Measurements from ENCODE around the gene MCF2. TPM values are rescaled to one million over a fixed set of nuclear protein-coding genes. Genes with fewer than 3 reads are reported as not detected.
"Not testable (repeated sequence)": the region's sequence is repeated elsewhere in the genome, so short reads cannot be mapped to it uniquely, and the experiment has no call there.

MCF2 gene
- total and polyA plus RNA-seq, 3 experiments from 2014 or later, result 0.22 to 0.53 TPM; not detected in 1

DNA sequence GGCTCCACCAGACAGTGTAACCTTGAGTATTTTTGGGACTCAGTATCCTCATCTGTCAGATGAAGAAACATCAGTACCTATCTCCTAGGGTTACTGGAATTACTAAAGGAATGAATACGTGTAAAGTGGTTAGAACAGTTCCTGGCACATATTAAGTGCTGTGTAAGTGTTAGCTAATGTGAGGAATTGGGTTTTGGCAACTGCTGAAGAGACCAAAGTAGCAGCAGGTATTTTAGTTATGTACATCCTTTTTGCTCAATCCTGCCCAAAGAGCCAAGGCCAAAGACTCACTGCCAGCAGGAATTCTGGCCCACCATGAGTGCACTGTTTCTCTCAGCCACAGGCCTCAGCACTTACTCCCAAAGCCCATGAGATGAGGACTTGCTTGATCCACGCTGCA is 16.7 kb upstream of the MCF2 start:
- Mint-ChIP-seq H3K9me3 (no peaks in the 10 kb centered on the region), H3K4me3 (no peak overlapping the region), H3K27ac (no peak overlapping the region), H3K36me3 (peaks cover 0 to 24% (median 5%) of the 10 kb centered on the region in 3 donors), H3K4me1 (no peaks in the 10 kb centered on the region), H3K27me3 (peaks cover 0 to 6% of the 10 kb centered on the region in 2 donors)
- no peaks in the 10 kb centered on the region for H3K4me1 ChIP-seq (ENCODE audit: insufficient read depth, low read length)
- ChIA-PET POLR2A (no interaction called here), CTCF (no interaction called here)
- H3K4me3 ChIP-seq (ENCODE audit: low read length), result no peak overlapping the region
- no peak overlapping the region for H3K27ac ChIP-seq (ENCODE audit: low read depth, low read length)
- no peaks in the 10 kb centered on the region for H3K27me3 ChIP-seq (ENCODE audit: insufficient read depth, low read length, poor library complexity, severe bottlenecking)
- no peaks in the 10 kb centered on the region for H3K9me3 ChIP-seq (ENCODE audit: low read length)
- no peak for DNase-seq
- no peaks in the 10 kb centered on the region for H3K36me3 ChIP-seq (ENCODE audit: insufficient read depth, low read length)

DNA sequence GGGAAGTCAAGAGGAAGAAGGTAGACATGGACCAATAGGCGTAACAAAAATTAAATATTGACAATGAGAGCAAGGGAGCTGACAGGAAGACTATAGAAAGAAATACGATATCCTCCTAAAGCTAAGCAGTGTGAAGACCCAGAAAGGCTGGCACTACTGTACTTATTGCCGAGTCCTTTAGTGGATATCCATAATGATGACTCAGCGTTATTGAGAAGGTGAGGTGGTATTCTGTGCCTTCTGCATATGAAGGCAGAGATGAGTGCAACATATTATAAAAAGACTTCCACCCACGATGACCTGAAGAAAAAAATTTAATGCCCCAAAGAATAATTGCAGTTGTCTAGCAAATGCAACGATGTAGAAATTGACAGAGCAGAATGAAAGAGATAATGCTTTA is 13.0 kb upstream of the MCF2 start:
- H3K4me3 Mint-ChIP-seq, result no peak overlapping the region
- no peaks in the 10 kb centered on the region for H3K4me1 ChIP-seq (ENCODE audit: insufficient read depth, low read length)
- POLR2A ChIA-PET, result no interaction called here
- peaks cover 0 to 10% (median 3%) of the 10 kb centered on the region in 3 donors for H3K36me3 Mint-ChIP-seq
- no peaks in the 10 kb centered on the region for H3K36me3 ChIP-seq (ENCODE audit: insufficient read depth, low read length)
- no peak overlapping the region for H3K27ac ChIP-seq (ENCODE audit: low read depth, low read length)
- no peak overlapping the region for H3K27ac Mint-ChIP-seq
- CTCF ChIA-PET, result no interaction called here
- H3K9me3 Mint-ChIP-seq, result no peaks in the 10 kb centered on the region
- no peak overlapping the region for H3K4me3 ChIP-seq (ENCODE audit: low read length)
- H3K9me3 ChIP-seq (ENCODE audit: low read length), result no peaks in the 10 kb centered on the region
- H3K27me3 Mint-ChIP-seq, result peaks cover 0 to 7% of the 10 kb centered on the region in 2 donors
- no peaks in the 10 kb centered on the region for H3K4me1 Mint-ChIP-seq
- no peaks in the 10 kb centered on the region for H3K27me3 ChIP-seq (ENCODE audit: insufficient read depth, low read length, poor library complexity, severe bottlenecking)
- DNase-seq, result no peak

DNA sequence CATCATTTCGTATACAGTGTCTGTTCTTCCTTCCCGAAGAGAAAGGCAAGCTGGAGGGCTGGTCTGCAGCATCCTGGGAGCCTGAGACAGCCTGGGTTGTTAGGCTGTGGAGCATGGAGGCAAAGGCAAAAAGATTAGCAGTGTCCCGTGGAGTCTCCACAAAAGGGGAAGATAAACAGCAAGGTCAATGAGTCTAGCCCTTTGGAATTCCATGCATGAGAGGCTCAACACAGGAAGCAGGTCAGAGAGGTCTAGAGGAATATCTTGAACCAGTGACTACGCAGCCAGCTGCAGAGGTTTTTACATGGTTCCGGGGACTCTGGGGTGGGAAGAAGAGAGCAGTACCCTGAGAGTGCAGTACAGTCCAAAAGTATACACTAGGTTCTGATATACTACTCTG is 12.2 kb upstream of the MCF2 start:
- no peak for DNase-seq
- Mint-ChIP-seq H3K27me3 (peaks cover 0 to 7% of the 10 kb centered on the region in 2 donors), H3K36me3 (peaks cover 0 to 4% (median 3%) of the 10 kb centered on the region in 3 donors), H3K27ac (no peak overlapping the region), H3K4me1 (no peaks in the 10 kb centered on the region), H3K4me3 (no peak overlapping the region), H3K9me3 (no peaks in the 10 kb centered on the region)
- POLR2A ChIA-PET, result no interaction called here
- CTCF ChIA-PET, result no interaction called here
- H3K4me1 ChIP-seq (ENCODE audit: insufficient read depth, low read length), result no peaks in the 10 kb centered on the region
- H3K27me3 ChIP-seq (ENCODE audit: insufficient read depth, low read length, poor library complexity, severe bottlenecking), result no peaks in the 10 kb centered on the region
- H3K36me3 ChIP-seq (ENCODE audit: insufficient read depth, low read length), result no peaks in the 10 kb centered on the region
- H3K27ac ChIP-seq (ENCODE audit: low read depth, low read length), result no peak overlapping the region
- no peak overlapping the region for H3K4me3 ChIP-seq (ENCODE audit: low read length)
- H3K9me3 ChIP-seq (ENCODE audit: low read length), result no peaks in the 10 kb centered on the region

DNA sequence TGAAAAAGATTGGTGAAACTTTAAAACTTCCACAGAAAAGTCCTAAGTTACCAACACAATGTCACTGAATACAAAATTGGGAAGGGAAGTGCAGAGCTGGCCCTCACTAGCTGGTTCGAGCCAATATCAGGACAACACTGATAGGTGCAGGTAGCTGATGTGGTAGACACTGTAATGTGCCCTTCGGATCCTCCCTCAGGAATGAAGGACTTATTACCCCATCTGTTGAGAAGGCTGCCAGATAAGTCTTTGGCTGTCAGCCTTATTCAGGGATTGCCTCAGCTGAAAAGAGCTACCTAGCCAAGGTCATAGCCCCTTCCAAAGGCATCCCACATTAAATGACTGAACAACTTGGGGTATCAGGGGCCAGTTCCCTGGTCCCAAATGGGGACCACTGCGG is 5.3 kb downstream of the MCF2 start:
- no peak overlapping the region for H3K4me3 ChIP-seq (ENCODE audit: low read length)
- ChIA-PET POLR2A (no interaction called here), CTCF (no interaction called here)
- Mint-ChIP-seq H3K9me3 (peaks cover 0 to 2% (median 0%) of the 10 kb centered on the region in 5 donors), H3K36me3 (peaks cover 0 to 4% (median 3%) of the 10 kb centered on the region in 3 donors), H3K4me3 (no peak overlapping the region), H3K27me3 (peaks cover 0 to 5% of the 10 kb centered on the region in 2 donors), H3K4me1 (no peaks in the 10 kb centered on the region), H3K27ac (no peak overlapping the region)
- H3K9me3 ChIP-seq (ENCODE audit: low read length), result no peaks in the 10 kb centered on the region
- H3K36me3 ChIP-seq (ENCODE audit: insufficient read depth, low read length), result no peaks in the 10 kb centered on the region
- no peak overlapping the region for H3K27ac ChIP-seq (ENCODE audit: low read depth, low read length)
- H3K4me1 ChIP-seq (ENCODE audit: insufficient read depth, low read length), result no peaks in the 10 kb centered on the region
- H3K27me3 ChIP-seq (ENCODE audit: insufficient read depth, low read length, poor library complexity, severe bottlenecking), result no peaks in the 10 kb centered on the region
- no peak for DNase-seq

DNA sequence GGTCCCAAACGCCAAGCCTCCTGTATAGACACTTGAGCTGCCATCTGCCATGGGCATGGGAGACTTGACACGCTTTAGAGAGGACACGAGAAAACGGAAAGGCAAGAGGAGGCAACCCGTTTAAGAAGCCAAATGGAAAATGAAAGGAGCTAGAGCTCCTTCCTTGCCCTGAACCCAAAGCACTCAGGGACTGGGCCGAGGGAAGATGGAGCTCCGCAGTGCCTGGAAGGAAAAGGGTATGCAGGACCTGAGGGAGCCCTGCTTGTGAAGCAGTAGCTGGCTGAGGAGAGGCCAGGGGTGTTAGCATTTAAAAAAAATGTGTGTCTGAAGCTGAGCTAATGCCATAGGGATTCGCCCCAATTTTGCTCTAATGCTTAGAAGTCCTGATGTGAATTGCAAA is 15.1 kb downstream of the MCF2 start:
- ChIA-PET POLR2A (no interaction called here), CTCF (no interaction called here)
- Histone ChIP-seq H3K9me3 (ENCODE audit: low read length) (no peaks in the 10 kb centered on the region), H3K4me3 (ENCODE audit: low read length) (no peak overlapping the region), H3K36me3 (ENCODE audit: insufficient read depth, low read length) (no peaks in the 10 kb centered on the region), H3K4me1 (ENCODE audit: insufficient read depth, low read length) (no peaks in the 10 kb centered on the region), H3K27me3 (ENCODE audit: insufficient read depth, low read length, poor library complexity, severe bottlenecking) (no peaks in the 10 kb centered on the region), H3K27ac (ENCODE audit: low read depth, low read length) (no peak overlapping the region)
- Mint-ChIP-seq H3K4me1 (peaks cover 0 to 4% (median 3%) of the 10 kb centered on the region in 3 donors), H3K9me3 (peaks cover 0 to 3% (median 0%) of the 10 kb centered on the region in 5 donors), H3K36me3 (no peaks in the 10 kb centered on the region), H3K4me3 (no peak overlapping the region), H3K27me3 (peaks cover 4 to 19% of the 10 kb centered on the region in 2 donors), H3K27ac (no peak overlapping the region)
- DNase-seq, result no peak

DNA sequence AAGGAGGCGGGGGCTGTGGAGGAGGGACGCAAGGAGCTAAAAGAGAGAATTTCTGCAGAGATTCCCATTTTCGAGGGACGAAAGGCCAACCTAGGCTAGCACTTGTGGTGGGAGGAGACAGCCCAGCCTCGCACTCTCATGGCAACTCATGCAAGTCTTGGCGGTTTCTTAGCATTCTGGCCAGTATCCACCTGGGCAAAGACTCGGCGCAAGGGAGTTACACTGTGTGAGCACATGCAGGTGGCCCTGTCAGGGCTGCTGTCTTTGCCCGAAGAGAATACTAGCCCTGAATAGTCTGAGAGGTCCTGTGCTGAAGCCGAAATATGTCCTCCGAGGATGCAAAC is 15.5 kb downstream of the MCF2 start:
- Mint-ChIP-seq H3K4me3 (no peak overlapping the region), H3K9me3 (peaks cover 0 to 3% (median 0%) of the 10 kb centered on the region in 5 donors), H3K4me1 (peaks cover 0 to 4% (median 3%) of the 10 kb centered on the region in 3 donors), H3K27ac (no peak overlapping the region), H3K27me3 (peaks cover 7 to 19% of the 10 kb centered on the region in 2 donors), H3K36me3 (no peaks in the 10 kb centered on the region)
- DNase-seq, result no peak
- ChIA-PET CTCF (no interaction called here), POLR2A (no interaction called here)
- Histone ChIP-seq H3K36me3 (ENCODE audit: insufficient read depth, low read length) (no peaks in the 10 kb centered on the region), H3K27ac (ENCODE audit: low read depth, low read length) (no peak overlapping the region), H3K27me3 (ENCODE audit: insufficient read depth, low read length, poor library complexity, severe bottlenecking) (no peaks in the 10 kb centered on the region), H3K9me3 (ENCODE audit: low read length) (no peaks in the 10 kb centered on the region), H3K4me1 (ENCODE audit: insufficient read depth, low read length) (no peaks in the 10 kb centered on the region), H3K4me3 (ENCODE audit: low read length) (no peak overlapping the region)

DNA sequence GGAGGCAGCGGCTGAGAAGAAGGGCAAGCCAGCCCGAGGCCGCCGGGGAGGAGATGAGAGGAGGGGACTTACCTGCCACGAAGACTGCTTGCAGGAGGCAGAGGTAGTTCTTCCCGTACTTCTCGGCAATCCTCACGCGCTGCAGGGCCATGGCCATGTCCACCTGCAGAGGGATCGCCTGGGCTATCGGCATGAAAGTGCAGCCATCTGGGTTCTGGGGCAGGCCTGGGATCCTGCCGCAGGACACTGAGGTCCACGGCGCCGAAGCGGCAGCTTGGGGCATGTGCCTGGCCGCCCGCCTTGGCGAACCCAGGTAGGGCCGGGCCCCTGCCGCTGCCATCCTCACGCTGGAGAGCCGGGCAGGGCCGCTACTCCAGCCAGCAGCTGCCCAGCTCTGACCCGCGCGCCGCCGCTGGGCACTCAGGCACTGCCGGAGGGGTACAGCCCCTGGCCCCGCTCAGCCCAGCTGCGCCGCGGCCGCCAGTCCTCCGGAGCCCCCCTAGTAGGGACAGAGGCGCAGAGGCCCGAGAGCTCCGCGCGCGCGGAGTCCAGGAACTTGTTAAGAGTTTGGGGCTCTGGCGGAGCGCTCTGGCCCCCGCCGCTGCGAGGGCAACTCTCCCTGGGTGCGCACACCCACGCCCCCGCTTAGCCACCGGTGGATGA is 16.0 kb downstream of the MCF2 start:
- Mint-ChIP-seq H3K4me3 (no peak overlapping the region), H3K9me3 (peaks cover 0 to 3% (median 0%) of the 10 kb centered on the region in 5 donors), H3K27me3 (peaks cover 7 to 19% of the 10 kb centered on the region in 2 donors), H3K36me3 (no peaks in the 10 kb centered on the region), H3K27ac (no peak overlapping the region), H3K4me1 (peaks cover 0 to 4% (median 3%) of the 10 kb centered on the region in 3 donors)
- H3K27ac ChIP-seq (ENCODE audit: low read depth, low read length), result no peak overlapping the region
- no peaks in the 10 kb centered on the region for H3K9me3 ChIP-seq (ENCODE audit: low read length)
- no peaks in the 10 kb centered on the region for H3K4me1 ChIP-seq (ENCODE audit: insufficient read depth, low read length)
- ChIA-PET POLR2A (no interaction called here), CTCF (no interaction called here)
- no peaks in the 10 kb centered on the region for H3K27me3 ChIP-seq (ENCODE audit: insufficient read depth, low read length, poor library complexity, severe bottlenecking)
- DNase-seq, result no peak
- no peak overlapping the region for H3K4me3 ChIP-seq (ENCODE audit: low read length)
- no peaks in the 10 kb centered on the region for H3K36me3 ChIP-seq (ENCODE audit: insufficient read depth, low read length)

DNA sequence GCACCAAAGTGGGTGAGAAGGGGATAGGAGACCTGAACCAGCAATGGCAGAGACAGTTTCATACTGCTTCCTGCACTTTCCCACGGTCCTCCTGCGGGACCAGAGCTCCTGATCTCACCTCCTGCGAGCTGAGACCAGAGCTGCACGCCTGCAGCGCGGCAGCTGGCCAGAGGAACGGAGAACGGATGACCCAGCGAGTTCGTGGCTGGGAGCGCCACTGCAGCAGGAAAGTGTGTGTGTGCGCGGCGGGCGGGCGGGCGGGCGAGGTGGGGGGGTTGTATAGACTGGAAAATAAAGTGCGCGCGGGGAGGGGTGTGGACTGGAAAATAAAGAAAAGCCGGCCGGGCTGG is 16.5 kb downstream of the MCF2 start:
- H3K36me3 ChIP-seq (ENCODE audit: insufficient read depth, low read length), result no peaks in the 10 kb centered on the region
- H3K27ac ChIP-seq (ENCODE audit: low read depth, low read length), result no peak overlapping the region
- DNase-seq, result no peak
- H3K4me1 ChIP-seq (ENCODE audit: insufficient read depth, low read length), result no peaks in the 10 kb centered on the region
- Mint-ChIP-seq H3K27me3 (peaks cover 7 to 19% of the 10 kb centered on the region in 2 donors), H3K4me1 (peaks cover 0 to 4% (median 3%) of the 10 kb centered on the region in 3 donors), H3K27ac (peak overlapping the region in 1 of 8 donors; percentile 49), H3K9me3 (peaks cover 0 to 3% (median 0%) of the 10 kb centered on the region in 5 donors), H3K36me3 (no peaks in the 10 kb centered on the region), H3K4me3 (peak overlapping the region in 1 of 7 donors; percentile 56)
- no peaks in the 10 kb centered on the region for H3K27me3 ChIP-seq (ENCODE audit: insufficient read depth, low read length, poor library complexity, severe bottlenecking)
- CTCF ChIA-PET, result no interaction called here
- POLR2A ChIA-PET, result no interaction called here
- no peaks in the 10 kb centered on the region for H3K9me3 ChIP-seq (ENCODE audit: low read length)
- no peak overlapping the region for H3K4me3 ChIP-seq (ENCODE audit: low read length)

DNA sequence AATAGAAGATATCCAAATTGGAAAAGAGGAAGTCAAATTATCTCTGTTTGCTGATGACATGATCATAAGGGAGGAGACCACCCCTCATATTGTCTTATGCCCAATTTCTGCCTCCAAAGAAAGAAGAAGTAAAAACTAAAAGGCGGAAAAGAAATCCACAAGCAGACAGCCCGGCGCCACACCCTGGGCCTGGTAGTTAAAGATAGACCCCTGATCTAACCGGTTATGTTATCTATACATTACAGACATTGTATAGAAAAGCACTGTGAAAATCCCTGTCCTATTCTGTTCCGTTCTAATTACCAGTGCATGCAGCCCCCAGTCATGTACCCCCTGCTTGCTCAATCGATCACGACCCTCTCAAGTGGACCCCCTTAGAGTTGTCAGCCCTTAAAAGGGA is 22.8 kb downstream of the MCF2 start:
- H3K9me3 Mint-ChIP-seq, result peaks cover 0 to 11% (median 0%) of the 10 kb centered on the region in 5 donors
- H3K27ac Mint-ChIP-seq; H3K27me3 Mint-ChIP-seq; H3K36me3 ChIP-seq (ENCODE audit: insufficient read depth, low read length); H3K27ac ChIP-seq (ENCODE audit: low read depth, low read length); H3K4me3 Mint-ChIP-seq; H3K27me3 ChIP-seq (ENCODE audit: insufficient read depth, low read length, poor library complexity, severe bottlenecking); DNase-seq; H3K4me1 ChIP-seq (ENCODE audit: insufficient read depth, low read length); H3K9me3 ChIP-seq (ENCODE audit: low read length); H3K4me3 ChIP-seq (ENCODE audit: low read length); POLR2A ChIA-PET; H3K4me1 Mint-ChIP-seq; CTCF ChIA-PET; H3K36me3 Mint-ChIP-seq: not testable (repeated sequence)

All from CD8-positive, alpha-beta memory T cell (primary cell).